ENCODE measurements around the gene TMEM239.

- TF ChIP-seq GATA2 (IDR thresholded peaks at IDR 0.05; ENCODE audit: low read depth, low read length), result no peak
- no peak for TF ChIP-seq GATA3 (IDR thresholded peaks at IDR 0.05; ENCODE audit: low read depth, low read length)
Measured at GRCh38 chr20:2816030-2816582, at the start of gene TMEM239.
